GM12801 (cell line): Measurements from ENCODE around the gene ZHX3.

Source experiments
- TF ChIP-seq, protein P1 (sequence below): IDR thresholded peaks from one replicate; pipeline ENCODE4 v1.5.1; 2011; ENCODE audit warnings: control low read depth; ENCODE audit not compliant: insufficient read length; ENCODE audit errors: extremely low read depth

The ZHX3 gene

GRCh38 chr20:41224281-41224680 lies 93.2 kb downstream of the ZHX3 start:
- TF ChIP-seq, protein P1, sequence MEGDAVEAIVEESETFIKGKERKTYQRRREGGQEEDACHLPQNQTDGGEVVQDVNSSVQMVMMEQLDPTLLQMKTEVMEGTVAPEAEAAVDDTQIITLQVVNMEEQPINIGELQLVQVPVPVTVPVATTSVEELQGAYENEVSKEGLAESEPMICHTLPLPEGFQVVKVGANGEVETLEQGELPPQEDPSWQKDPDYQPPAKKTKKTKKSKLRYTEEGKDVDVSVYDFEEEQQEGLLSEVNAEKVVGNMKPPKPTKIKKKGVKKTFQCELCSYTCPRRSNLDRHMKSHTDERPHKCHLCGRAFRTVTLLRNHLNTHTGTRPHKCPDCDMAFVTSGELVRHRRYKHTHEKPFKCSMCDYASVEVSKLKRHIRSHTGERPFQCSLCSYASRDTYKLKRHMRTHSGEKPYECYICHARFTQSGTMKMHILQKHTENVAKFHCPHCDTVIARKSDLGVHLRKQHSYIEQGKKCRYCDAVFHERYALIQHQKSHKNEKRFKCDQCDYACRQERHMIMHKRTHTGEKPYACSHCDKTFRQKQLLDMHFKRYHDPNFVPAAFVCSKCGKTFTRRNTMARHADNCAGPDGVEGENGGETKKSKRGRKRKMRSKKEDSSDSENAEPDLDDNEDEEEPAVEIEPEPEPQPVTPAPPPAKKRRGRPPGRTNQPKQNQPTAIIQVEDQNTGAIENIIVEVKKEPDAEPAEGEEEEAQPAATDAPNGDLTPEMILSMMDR: no peak

- TF ChIP-seq, protein P1: no peak
These were observed 94.4 kb downstream of the ZHX3 start for GRCh38 chr20:41223112-41223511.

GRCh38 chr20:41222703-41223102 lies 94.8 kb downstream of the ZHX3 start:
- TF ChIP-seq, protein P1: no peak

GRCh38 chr20:41222296-41222695 lies 95.2 kb downstream of the ZHX3 start:
- TF ChIP-seq, protein P1: no peak

DNA sequence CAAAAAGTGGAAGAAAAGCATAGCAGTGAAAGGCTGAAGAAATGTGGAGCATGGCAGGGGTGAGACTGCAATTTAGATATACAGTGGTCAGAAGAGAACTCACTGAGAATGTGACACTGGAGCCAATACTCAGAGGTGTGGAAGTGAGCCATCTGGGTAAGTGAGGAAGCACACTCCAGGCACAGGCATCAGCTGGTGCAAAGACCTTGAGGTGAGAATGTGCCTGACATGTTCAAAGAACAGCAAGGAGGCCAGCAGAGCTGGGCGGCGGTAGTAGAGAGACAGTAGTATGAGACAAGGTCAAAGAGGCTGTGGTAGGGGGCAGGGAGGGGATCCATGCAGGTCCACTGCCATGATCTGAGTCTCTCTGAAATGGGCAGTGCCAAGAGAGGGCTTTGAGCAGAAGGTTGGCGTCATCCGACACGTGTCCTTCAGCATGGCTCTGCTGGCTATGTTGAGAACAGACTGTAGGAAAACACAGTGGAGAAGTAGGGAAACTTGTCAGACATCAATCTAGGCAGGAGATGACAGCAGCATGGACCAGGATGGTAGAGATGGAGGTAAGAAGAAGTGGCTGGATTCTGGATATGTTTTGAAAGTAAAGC lies 95.8 kb downstream of the ZHX3 start:
- TF ChIP-seq, protein P1: no peak

DNA sequence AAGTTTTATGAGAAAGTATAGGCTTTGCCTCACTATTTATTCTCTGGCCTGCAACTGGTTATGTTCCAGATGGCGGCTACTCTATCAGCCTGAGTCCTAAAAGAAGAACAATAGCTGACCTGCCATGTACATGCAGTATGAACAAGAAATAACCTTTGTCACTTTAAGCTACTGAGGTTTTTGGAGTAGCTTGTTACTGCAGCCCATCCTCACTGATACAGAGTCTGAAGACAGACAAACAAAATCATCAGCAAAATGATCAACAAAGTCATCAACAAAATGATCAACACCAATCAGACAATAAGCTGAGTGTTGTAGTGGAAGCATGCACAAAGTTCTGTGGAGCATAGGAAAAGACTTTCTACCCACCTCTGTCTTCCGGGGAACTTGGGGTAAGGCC lies 97.7 kb downstream of the ZHX3 start:
- TF ChIP-seq, protein P1: no peak

DNA sequence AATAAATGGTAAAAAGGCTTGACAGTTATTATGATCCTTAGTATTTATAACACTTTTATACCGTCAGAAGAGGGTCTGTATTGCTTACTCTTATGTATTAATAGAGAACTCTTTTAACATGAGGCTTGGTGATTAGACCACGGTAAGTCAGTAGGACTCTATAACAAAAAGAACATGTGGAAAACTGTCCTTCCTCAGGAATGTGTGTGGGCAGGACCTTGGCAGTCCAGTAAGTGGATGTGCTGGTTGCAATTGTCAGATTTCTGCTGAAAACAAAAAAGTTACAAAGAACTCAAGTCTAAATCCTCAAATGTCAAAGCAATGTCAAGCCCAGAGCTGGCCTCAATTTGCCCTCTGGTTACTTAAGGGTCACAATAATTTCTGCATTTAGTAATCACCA lies 99.1 kb downstream of the ZHX3 start:
- TF ChIP-seq, protein P1: no peak

- TF ChIP-seq, protein P1: no peak
These were observed 100.1 kb downstream of the ZHX3 start for GRCh38 chr20:41217422-41217821.
